Measurements from ENCODE around the gene BAZ2B. TPM values are rescaled to one million over a fixed set of nuclear protein-coding genes. Genes with fewer than 3 reads are reported as not detected.

Gene BAZ2B
- total and polyA plus RNA-seq, 9 of the 15 experiments (the other 6 are each of a cell fraction or from before 2014, with no cell fraction given), result 7.5 to 38.6 (median 19.8) TPM

DNA sequence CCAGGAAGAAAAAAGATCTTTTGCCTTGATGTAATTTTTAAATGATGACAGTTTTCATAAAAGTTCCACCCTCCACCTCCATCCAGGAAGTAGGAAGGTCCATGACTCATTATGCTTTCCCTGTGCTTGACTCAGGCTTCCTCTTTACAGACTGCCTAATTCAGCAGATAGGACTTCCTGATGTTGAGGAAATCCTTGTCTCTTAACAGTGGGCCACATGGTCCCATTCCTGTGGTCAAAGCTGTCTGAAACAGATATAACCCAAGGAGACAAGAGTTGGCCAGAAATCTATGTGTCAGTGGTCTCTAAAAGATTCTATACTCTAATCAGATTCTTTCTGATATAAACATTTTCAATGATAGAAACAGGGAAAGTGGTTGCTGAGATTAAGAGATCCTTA is 119.1 kb downstream of the BAZ2B start (continued):
- TF ChIP-seq ZNF318 (IDR thresholded peaks at IDR 0.05; ENCODE audit: borderline replicate concordance in 1 of 2, low read depth in 1 of 2) (peak in 1 of 2 experiments; percentile 64; a peak in 2 of 4 replicates), ZFPM2 (CRISPR knock-in tag; IDR thresholded peaks at IDR 0.05) (no peak), RBM34 (IDR thresholded peaks at IDR 0.05; ENCODE audit: borderline replicate concordance, insufficient read depth, low read length) (no peak), SNRNP70 (optimal IDR thresholded peaks at IDR 0.05; ENCODE audit: low read depth, low read length) (no peak), BRCA1 (IDR thresholded peaks at IDR 0.05) (no peak), BRCA1 (CRISPR knock-in tag; IDR thresholded peaks at IDR 0.05) (no peak), NCOA2 (IDR thresholded peaks at IDR 0.05; ENCODE audit: partially characterized antibody in 2 of 2) (peak in 1 of 2 experiments; percentile 5), TRIM28 (IDR thresholded peaks at IDR 0.05) (no peak), FOXK1 (CRISPR knock-in tag; IDR thresholded peaks at IDR 0.05; ENCODE audit: borderline replicate concordance) (no peak), SAFB2 (IDR thresholded peaks at IDR 0.05; ENCODE audit: borderline replicate concordance, low read depth, low read length, severe bottlenecking) (no peak), YY1 (IDR thresholded peaks at IDR 0.05; ENCODE audit: borderline replicate concordance in 1 of 3, control insufficient read depth in 1 of 3, extremely low read depth in 1 of 3, insufficient read depth in 3 of 3, insufficient read length in 1 of 3, insufficient replicate concordance in 2 of 3, low read depth in 1 of 3, low read length in 2 of 3) (no peak), HNRNPUL1 (IDR thresholded peaks at IDR 0.05; ENCODE audit: low read length) (no peak), ZSCAN29 (IDR thresholded peaks at IDR 0.05) (no peak), ILF3 (IDR thresholded peaks at IDR 0.05; ENCODE audit: borderline replicate concordance) (no peak), WHSC1 (IDR thresholded peaks at IDR 0.05; ENCODE audit: low read length) (no peak), NCOA6 (IDR thresholded peaks at IDR 0.05) (no peak)
- TF ChIP-seq, protein P1, sequence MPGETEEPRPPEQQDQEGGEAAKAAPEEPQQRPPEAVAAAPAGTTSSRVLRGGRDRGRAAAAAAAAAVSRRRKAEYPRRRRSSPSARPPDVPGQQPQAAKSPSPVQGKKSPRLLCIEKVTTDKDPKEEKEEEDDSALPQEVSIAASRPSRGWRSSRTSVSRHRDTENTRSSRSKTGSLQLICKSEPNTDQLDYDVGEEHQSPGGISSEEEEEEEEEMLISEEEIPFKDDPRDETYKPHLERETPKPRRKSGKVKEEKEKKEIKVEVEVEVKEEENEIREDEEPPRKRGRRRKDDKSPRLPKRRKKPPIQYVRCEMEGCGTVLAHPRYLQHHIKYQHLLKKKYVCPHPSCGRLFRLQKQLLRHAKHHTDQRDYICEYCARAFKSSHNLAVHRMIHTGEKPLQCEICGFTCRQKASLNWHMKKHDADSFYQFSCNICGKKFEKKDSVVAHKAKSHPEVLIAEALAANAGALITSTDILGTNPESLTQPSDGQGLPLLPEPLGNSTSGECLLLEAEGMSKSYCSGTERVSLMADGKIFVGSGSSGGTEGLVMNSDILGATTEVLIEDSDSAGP (CRISPR knock-in tag; IDR thresholded peaks at IDR 0.05), result no peak

Data from K562 (cell line).